Measurements from ENCODE around the gene CDH23.

DNA sequence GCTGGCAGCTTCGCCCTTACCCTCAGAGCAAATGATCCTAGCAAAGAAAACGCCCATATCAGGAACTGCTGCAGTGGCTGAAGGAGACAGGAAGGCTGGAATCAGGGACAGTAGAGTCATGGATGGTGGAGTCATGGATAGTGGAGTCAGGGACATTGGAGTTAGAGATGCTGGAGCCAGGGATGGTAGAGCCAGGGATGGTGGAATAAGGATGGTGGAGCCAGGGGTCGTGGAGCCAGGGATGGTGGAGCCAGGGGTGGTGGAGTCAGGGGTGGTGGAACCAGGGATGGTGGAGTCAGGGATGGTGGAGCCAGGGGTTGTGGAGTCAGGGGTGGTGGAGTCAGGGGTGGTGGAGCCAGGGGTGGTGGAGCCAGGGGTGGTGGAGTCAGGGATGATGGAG is 291.5 kb downstream of the CDH23 start:
- TF ChIP-seq, protein P1, sequence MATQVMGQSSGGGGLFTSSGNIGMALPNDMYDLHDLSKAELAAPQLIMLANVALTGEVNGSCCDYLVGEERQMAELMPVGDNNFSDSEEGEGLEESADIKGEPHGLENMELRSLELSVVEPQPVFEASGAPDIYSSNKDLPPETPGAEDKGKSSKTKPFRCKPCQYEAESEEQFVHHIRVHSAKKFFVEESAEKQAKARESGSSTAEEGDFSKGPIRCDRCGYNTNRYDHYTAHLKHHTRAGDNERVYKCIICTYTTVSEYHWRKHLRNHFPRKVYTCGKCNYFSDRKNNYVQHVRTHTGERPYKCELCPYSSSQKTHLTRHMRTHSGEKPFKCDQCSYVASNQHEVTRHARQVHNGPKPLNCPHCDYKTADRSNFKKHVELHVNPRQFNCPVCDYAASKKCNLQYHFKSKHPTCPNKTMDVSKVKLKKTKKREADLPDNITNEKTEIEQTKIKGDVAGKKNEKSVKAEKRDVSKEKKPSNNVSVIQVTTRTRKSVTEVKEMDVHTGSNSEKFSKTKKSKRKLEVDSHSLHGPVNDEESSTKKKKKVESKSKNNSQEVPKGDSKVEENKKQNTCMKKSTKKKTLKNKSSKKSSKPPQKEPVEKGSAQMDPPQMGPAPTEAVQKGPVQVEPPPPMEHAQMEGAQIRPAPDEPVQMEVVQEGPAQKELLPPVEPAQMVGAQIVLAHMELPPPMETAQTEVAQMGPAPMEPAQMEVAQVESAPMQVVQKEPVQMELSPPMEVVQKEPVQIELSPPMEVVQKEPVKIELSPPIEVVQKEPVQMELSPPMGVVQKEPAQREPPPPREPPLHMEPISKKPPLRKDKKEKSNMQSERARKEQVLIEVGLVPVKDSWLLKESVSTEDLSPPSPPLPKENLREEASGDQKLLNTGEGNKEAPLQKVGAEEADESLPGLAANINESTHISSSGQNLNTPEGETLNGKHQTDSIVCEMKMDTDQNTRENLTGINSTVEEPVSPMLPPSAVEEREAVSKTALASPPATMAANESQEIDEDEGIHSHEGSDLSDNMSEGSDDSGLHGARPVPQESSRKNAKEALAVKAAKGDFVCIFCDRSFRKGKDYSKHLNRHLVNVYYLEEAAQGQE (IDR thresholded peaks at IDR 0.05), result no peak
- TF ChIP-seq, protein P2, sequence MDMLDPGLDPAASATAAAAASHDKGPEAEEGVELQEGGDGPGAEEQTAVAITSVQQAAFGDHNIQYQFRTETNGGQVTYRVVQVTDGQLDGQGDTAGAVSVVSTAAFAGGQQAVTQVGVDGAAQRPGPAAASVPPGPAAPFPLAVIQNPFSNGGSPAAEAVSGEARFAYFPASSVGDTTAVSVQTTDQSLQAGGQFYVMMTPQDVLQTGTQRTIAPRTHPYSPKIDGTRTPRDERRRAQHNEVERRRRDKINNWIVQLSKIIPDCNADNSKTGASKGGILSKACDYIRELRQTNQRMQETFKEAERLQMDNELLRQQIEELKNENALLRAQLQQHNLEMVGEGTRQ (IDR thresholded peaks at IDR 0.05), result no peak
- TF ChIP-seq, protein P3, sequence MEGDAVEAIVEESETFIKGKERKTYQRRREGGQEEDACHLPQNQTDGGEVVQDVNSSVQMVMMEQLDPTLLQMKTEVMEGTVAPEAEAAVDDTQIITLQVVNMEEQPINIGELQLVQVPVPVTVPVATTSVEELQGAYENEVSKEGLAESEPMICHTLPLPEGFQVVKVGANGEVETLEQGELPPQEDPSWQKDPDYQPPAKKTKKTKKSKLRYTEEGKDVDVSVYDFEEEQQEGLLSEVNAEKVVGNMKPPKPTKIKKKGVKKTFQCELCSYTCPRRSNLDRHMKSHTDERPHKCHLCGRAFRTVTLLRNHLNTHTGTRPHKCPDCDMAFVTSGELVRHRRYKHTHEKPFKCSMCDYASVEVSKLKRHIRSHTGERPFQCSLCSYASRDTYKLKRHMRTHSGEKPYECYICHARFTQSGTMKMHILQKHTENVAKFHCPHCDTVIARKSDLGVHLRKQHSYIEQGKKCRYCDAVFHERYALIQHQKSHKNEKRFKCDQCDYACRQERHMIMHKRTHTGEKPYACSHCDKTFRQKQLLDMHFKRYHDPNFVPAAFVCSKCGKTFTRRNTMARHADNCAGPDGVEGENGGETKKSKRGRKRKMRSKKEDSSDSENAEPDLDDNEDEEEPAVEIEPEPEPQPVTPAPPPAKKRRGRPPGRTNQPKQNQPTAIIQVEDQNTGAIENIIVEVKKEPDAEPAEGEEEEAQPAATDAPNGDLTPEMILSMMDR (IDR thresholded peaks at IDR 0.05), result no peak
- TF ChIP-seq RAD21 (conservative IDR thresholded peaks at IDR 0.05 in 1 of 2, IDR thresholded peaks at IDR 0.05 in 1 of 2), result no peak
- no peak for TF ChIP-seq EHF (CRISPR knock-in tag; IDR thresholded peaks at IDR 0.05)
- no peak for TF ChIP-seq CHD4 (IDR thresholded peaks at IDR 0.05; ENCODE audit: borderline replicate concordance)

All from A549 (cell line).